ENCODE measurements around the gene SDS. TPM values are rescaled to one million over a fixed set of nuclear protein-coding genes. Genes with fewer than 3 reads are reported as not detected.

Gene SDS
- total and polyA plus RNA-seq, 2 of the 8 experiments (the other 6 are each of a cell fraction or from before 2014, with no cell fraction given): 0.21 TPM; not detected in 1

DNA sequence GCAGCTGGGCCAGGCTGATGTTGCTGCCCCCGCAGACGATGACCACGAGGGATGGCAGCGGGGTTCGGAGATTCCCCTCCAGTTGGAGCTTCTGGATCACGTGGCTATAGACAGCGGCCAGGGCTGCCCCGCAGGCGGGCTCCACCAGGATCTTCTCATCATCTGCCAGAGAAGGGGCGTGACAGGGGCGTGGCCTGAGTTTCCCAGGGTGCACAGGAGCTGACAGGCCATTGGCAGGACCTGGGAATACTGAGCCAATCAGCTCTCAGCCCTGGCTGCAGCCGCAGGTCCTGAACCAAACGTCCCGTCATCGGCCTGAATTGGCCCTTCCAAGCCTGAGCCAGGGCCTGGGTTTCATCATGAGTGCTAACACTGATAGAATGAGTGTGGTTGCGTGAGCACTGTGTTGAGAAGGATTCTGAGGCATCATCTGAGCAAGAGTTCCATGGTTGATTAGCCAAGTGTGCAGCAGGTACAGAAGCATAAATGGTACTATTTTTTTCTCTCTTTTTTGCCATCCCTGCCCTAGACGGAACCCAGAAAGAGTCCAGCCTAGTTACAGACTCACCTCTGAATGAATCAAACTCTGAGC is 10.6 kb downstream of the SDS start (continued):
- TF ChIP-seq, protein P1, sequence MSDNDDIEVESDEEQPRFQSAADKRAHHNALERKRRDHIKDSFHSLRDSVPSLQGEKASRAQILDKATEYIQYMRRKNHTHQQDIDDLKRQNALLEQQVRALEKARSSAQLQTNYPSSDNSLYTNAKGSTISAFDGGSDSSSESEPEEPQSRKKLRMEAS (IDR thresholded peaks at IDR 0.05): peak; percentile 75
- TF ChIP-seq CREB1 (IDR thresholded peaks at IDR 0.05) (peak; percentile 34; the same call in 1 of the 2 replicates), TBP (IDR thresholded peaks at IDR 0.05; ENCODE audit: low read depth, low read length) (0 out of 2 replicates have a peak, but pooled peaks have one; percentile 24), CBX5 (IDR thresholded peaks at IDR 0.05; ENCODE audit: low read depth, low read length) (no peak), PHF8 (conservative IDR thresholded peaks at IDR 0.05; ENCODE audit: low read depth, low read length) (no peak), BCL11A (IDR thresholded peaks at IDR 0.05; ENCODE audit: low read depth in 2 of 2, low read length in 2 of 2) (no peak), SIN3A (conservative IDR thresholded peaks at IDR 0.05 in 1 of 2, IDR thresholded peaks at IDR 0.05 in 1 of 2; ENCODE audit: low read depth in 1 of 2, low read length in 2 of 2) (peak in 1 of 2 experiments; percentile 43; a peak in 1 of 4 replicates), SP1 (IDR thresholded peaks at IDR 0.05; ENCODE audit: low read depth, low read length) (peak; percentile 82; the same call in 1 of the 2 replicates), KDM1A (IDR thresholded peaks at IDR 0.05; ENCODE audit: borderline replicate concordance, low read length) (peak; percentile 44; the same call in 1 of the 2 replicates)
- TF ChIP-seq, protein P2, sequence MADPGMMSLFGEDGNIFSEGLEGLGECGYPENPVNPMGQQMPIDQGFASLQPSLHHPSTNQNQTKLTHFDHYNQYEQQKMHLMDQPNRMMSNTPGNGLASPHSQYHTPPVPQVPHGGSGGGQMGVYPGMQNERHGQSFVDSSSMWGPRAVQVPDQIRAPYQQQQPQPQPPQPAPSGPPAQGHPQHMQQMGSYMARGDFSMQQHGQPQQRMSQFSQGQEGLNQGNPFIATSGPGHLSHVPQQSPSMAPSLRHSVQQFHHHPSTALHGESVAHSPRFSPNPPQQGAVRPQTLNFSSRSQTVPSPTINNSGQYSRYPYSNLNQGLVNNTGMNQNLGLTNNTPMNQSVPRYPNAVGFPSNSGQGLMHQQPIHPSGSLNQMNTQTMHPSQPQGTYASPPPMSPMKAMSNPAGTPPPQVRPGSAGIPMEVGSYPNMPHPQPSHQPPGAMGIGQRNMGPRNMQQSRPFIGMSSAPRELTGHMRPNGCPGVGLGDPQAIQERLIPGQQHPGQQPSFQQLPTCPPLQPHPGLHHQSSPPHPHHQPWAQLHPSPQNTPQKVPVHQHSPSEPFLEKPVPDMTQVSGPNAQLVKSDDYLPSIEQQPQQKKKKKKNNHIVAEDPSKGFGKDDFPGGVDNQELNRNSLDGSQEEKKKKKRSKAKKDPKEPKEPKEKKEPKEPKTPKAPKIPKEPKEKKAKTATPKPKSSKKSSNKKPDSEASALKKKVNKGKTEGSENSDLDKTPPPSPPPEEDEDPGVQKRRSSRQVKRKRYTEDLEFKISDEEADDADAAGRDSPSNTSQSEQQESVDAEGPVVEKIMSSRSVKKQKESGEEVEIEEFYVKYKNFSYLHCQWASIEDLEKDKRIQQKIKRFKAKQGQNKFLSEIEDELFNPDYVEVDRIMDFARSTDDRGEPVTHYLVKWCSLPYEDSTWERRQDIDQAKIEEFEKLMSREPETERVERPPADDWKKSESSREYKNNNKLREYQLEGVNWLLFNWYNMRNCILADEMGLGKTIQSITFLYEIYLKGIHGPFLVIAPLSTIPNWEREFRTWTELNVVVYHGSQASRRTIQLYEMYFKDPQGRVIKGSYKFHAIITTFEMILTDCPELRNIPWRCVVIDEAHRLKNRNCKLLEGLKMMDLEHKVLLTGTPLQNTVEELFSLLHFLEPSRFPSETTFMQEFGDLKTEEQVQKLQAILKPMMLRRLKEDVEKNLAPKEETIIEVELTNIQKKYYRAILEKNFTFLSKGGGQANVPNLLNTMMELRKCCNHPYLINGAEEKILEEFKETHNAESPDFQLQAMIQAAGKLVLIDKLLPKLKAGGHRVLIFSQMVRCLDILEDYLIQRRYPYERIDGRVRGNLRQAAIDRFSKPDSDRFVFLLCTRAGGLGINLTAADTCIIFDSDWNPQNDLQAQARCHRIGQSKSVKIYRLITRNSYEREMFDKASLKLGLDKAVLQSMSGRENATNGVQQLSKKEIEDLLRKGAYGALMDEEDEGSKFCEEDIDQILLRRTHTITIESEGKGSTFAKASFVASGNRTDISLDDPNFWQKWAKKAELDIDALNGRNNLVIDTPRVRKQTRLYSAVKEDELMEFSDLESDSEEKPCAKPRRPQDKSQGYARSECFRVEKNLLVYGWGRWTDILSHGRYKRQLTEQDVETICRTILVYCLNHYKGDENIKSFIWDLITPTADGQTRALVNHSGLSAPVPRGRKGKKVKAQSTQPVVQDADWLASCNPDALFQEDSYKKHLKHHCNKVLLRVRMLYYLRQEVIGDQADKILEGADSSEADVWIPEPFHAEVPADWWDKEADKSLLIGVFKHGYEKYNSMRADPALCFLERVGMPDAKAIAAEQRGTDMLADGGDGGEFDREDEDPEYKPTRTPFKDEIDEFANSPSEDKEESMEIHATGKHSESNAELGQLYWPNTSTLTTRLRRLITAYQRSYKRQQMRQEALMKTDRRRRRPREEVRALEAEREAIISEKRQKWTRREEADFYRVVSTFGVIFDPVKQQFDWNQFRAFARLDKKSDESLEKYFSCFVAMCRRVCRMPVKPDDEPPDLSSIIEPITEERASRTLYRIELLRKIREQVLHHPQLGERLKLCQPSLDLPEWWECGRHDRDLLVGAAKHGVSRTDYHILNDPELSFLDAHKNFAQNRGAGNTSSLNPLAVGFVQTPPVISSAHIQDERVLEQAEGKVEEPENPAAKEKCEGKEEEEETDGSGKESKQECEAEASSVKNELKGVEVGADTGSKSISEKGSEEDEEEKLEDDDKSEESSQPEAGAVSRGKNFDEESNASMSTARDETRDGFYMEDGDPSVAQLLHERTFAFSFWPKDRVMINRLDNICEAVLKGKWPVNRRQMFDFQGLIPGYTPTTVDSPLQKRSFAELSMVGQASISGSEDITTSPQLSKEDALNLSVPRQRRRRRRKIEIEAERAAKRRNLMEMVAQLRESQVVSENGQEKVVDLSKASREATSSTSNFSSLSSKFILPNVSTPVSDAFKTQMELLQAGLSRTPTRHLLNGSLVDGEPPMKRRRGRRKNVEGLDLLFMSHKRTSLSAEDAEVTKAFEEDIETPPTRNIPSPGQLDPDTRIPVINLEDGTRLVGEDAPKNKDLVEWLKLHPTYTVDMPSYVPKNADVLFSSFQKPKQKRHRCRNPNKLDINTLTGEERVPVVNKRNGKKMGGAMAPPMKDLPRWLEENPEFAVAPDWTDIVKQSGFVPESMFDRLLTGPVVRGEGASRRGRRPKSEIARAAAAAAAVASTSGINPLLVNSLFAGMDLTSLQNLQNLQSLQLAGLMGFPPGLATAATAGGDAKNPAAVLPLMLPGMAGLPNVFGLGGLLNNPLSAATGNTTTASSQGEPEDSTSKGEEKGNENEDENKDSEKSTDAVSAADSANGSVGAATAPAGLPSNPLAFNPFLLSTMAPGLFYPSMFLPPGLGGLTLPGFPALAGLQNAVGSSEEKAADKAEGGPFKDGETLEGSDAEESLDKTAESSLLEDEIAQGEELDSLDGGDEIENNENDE (IDR thresholded peaks at IDR 0.05; ENCODE audit: insufficient replicate concordance, low read length): no peak
